Skeletal muscle satellite cell (primary cell): Measurements from ENCODE around the gene FLOT1.

Source experiments
- H3K27me3 ChIP-seq: 2 replicates; pipeline ENCODE4 v1.7.0; 2013; ENCODE audit warnings: low read length; ENCODE audit not compliant: control insufficient read depth, insufficient read depth
- H3K36me3 ChIP-seq: 2 replicates; pipeline ENCODE4 v1.7.0; 2013; ENCODE audit warnings: mild to moderate bottlenecking, control low read depth, low read length; ENCODE audit not compliant: insufficient read depth
- H3K4me1 ChIP-seq: 2 replicates; pipeline ENCODE4 v1.7.0; 2013; ENCODE audit warnings: low read length; ENCODE audit not compliant: control insufficient read depth, insufficient read depth
- H3K4me2 ChIP-seq: 2 replicates; pipeline ENCODE4 v1.7.0; 2013; ENCODE audit warnings: mild to moderate bottlenecking, low read length
- H3K4me3 ChIP-seq: 2 replicates; pipeline ENCODE4 v1.7.0; 2013; ENCODE audit warnings: low read length
- H3K9ac ChIP-seq: 2 replicates; pipeline ENCODE4 v1.7.0; 2013; ENCODE audit warnings: mild to moderate bottlenecking, low read depth, low read length, moderate library complexity
- H3K9me3 ChIP-seq: replicated peaks from 2 replicates; pipeline ENCODE4 v1.7.0; 2013; ENCODE audit warnings: mild to moderate bottlenecking, control low read depth, low read length

FLOT1 gene

DNA sequence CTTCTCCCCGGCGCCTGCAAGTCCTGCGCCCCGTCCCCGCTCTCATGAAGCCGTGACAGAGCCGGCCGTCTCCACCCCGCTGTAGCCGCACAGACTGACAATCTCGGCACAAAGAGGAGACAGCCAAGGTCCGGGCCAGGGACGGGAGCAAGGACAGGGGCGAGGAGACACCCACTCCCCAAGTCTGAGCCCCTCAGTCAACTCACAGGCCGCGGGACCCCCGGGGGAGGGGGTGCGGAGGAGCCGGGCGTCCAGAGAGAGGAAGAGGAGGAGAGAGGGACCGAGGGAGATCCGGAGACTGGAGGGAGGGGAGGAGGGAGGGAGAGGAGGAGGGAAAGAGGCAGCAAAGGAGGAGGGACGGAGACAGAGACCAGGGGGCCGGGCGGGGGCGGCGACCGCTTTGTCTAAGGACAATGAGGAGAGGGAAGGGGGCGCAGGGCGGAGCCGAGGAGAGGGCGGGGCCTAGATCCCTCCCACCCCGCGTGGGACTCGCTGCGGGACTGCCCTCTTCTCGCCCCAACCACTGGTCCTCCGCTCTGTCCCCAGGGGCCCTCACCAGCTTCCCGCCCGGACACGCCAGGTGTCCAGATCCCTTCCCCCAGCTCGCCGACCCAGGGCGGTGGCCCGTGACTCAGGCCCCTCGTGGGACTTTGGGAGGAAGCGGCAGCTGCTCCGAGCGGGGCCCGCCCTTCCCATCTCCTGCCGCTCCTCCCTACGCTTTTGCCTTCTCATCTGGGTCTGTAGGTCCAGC is 55.4 kb downstream of the FLOT1 start:
- Histone ChIP-seq H3K4me3 (peak overlapping the region; percentile 95), H3K36me3 (peaks cover 29% of the 10 kb centered on the region), H3K27me3 (no peaks in the 10 kb centered on the region), H3K4me1 (peaks cover 45% of the 10 kb centered on the region), H3K9me3 (no peaks in the 10 kb centered on the region), H3K4me2 (peak overlapping the region; percentile 99), H3K9ac (peak overlapping the region; percentile 96)

DNA sequence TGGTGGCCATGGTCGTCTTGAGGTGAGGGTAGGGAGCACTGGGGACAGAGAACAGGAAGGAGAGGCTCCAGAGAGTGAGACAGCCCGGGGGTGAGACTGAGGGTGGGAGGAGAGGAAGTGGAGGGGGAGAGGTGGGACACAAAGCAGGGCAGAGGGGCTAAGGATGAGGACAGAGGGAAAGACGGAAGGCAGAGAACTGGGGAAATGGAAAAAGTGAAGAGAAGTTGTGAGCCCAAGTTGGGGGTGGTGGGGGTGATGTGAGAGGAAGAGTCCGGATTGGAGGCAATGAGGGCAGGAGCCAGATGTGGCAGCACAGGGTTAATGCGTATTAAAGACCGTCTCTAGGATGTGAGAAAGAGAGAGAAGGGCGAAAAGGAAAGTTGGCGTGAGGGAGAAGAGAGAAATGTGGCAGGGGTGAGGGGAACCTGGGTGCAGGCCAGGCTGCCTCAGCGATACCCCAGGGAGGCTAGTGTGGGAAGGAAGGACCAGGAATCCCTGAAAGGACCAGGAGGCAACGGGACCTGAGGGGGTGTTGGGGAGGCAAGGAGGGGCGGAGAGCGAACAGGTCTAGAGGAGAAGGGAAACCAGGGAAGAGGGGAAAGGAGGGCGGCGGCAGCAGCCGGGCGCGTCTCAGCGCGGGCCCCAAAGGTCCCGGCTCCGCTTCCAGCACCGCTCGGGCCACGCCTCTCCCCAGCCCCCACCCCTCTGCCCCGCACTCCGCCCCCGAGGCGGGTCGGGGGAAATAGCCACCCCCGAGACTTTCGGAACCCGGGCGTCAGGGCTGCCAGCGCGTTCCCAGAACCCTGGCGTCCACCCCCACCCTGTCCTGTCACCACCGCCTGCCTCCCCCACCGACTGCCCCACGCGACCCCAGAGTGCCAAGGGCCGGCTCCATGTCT is 56.2 kb downstream of the FLOT1 start, which contains the start of gene PPP1R18:
TSS of gene PPP1R18 (minus strand) at position 637 of the 899 bp plus-strand sequence. CDS start at position 10, 627 bp downstream.
- Histone ChIP-seq H3K9ac (peak within 1 kb of the TSS; percentile 96), H3K27me3 (no peaks in the 10 kb centered on the region), H3K36me3 (peaks cover 33% of the 10 kb centered on the region), H3K4me2 (peak within 1 kb of the TSS; percentile 99), H3K9me3 (no peaks in the 10 kb centered on the region), H3K4me1 (peaks cover 47% of the 10 kb centered on the region), H3K4me3 (peak within 1 kb of the TSS; percentile 95)

DNA sequence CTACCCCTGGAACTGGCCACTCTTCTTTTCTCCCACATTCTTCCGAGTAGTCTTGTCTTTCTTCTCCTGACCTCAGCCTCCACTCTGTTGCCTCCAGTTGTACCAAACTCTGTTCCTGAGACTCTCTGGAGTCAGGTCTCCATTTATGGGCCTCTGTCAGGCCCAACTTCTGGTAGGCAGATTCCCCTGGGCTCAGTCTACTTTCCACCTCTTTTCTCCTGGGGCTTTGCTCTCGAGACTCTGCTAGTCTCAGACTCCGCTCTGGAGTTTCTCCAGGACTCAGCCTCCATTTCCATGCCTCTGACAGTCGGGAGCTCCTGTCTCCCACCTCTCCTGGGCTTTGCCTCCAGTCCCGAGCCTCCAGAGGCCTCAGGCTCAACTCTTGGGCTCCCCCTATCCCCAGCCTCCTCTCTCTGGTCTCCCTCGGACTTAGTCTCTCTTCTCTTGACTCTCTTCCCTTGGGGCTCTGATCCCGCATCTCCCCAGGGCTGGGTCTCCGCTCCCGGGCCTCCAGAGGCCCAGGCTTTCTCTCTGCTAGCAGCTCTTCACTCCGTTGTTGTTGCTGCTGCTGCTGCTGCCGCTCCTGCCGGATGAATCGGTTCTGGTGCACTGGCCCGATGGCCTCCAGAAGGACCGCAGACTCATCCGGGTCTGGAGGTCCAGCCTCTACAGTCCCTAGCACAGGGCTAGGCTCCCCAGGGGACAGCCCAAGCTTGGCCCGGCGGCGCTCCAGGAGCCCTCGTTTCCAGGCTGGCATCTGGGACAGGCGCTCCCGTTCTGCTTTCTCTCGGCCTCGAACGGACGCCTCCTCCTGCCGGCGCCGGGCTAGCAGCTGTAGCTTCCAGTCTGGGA is 57.1 kb downstream of the FLOT1 start:
- H3K9ac ChIP-seq: peak overlapping the region; percentile 96
- H3K9me3 ChIP-seq: no peaks in the 10 kb centered on the region
- peak overlapping the region; percentile 95 for H3K4me3 ChIP-seq
- no peaks in the 10 kb centered on the region for H3K27me3 ChIP-seq
- H3K4me2 ChIP-seq: peak overlapping the region; percentile 99
- peaks cover 48% of the 10 kb centered on the region for H3K4me1 ChIP-seq
- H3K36me3 ChIP-seq: peaks cover 39% of the 10 kb centered on the region

DNA sequence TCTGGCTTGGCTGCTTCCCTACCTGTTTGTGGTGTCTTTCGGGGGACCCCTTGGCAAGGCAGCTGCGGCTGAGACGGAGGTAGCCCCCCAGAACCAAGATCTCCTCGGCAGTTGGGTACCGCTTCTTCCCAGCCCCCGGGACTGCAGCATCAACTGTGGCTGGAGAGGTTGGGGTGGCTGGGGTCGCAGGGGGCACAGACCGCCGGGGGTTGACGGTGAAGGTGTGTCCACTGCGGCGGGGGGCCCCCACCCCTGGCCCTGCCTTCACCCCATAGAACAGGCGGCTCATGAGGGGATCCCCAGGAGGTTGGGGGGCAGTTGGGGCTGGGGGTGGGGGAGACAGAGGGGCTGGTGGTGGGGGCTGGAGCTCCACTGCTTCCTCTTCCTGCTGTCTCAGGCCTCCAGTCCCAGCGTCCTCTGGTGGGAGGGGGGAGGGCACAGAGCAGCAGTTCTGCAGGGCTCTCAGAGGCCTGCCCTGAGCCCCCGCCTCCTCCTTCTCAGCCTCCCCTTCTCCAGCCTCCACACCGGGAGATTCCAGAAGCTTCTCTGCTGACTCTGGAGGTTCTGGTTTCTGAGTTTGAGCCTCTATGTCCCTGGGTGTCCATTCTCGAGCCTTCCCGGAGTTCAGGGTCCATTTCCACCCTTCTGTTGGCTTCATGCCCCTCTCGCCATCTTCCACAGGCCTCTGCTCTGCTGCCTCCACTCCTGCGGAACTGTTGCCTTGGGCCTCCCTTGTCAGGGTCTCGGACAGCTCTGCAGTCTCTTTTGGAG is 57.9 kb downstream of the FLOT1 start:
- no peaks in the 10 kb centered on the region for H3K27me3 ChIP-seq
- H3K4me1 ChIP-seq: peaks cover 48% of the 10 kb centered on the region
- H3K4me3 ChIP-seq: peak overlapping the region; percentile 95
- peaks cover 47% of the 10 kb centered on the region for H3K36me3 ChIP-seq
- no peaks in the 10 kb centered on the region for H3K9me3 ChIP-seq
- H3K4me2 ChIP-seq: peak overlapping the region; percentile 99
- H3K9ac ChIP-seq: peak overlapping the region; percentile 96

DNA sequence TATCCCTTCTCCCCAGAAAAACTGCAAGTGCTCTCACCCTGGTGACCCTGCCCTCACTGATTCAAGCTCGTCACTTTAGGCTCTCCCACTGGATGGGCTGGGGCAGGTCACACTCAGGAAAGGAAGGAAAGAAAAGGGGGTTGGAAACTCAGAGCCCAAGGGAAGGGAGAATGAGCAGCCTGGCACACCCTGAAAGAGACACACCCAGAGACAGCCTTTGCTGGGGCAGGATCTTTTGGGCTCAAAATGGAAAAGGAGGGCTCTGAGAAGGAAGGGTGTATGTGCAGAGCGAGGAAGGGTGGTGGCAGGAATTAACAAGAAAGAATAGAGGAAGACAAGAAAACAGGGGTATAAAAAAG is 58.5 kb downstream of the FLOT1 start:
- Histone ChIP-seq H3K4me1 (peaks cover 46% of the 10 kb centered on the region), H3K4me2 (peak overlapping the region; percentile 99), H3K36me3 (peaks cover 49% of the 10 kb centered on the region), H3K9ac (peak overlapping the region; percentile 96), H3K9me3 (no peaks in the 10 kb centered on the region), H3K27me3 (no peaks in the 10 kb centered on the region), H3K4me3 (peak overlapping the region; percentile 95)

DNA sequence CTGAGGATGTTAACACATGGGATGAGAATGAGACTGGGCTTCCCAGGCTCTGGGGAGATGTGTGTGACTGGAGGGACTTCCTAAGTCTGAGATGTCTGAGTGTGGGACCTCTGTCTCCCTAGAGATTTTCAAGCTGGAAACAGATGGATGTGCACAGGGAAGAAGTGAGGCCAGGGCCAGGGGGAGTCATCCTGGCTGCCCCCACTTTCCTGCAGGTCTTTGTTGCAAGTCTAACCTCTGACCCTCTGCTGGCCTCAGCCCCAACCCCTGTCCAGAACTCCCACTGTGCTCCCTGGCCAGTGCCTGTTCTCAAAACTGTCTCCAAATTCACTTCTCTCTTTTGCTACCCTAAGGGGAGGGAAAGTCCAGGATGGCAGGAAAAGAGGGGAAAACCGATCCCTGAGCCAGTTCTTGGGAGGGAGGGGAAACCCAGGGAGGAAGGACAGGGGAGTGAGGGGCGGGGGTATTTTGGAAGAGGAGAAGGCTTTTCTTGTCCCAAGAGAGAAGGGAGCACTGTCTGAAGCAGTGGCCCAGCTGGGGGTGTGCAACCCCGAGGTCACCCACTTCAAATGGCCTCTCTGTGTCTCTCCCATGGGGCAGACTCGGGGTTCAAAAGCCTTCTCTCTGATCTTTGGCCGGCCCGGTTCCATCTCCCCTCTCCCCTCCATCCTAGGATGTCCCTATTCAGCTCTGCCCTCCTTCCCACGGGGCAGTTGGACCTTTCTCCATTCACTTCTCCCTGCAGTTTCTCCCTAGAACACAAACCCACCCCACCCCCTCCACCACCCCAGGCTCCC is 59.1 kb downstream of the FLOT1 start:
- peak overlapping the region; percentile 99 for H3K4me2 ChIP-seq
- peak overlapping the region; percentile 96 for H3K9ac ChIP-seq
- no peaks in the 10 kb centered on the region for H3K27me3 ChIP-seq
- peaks cover 54% of the 10 kb centered on the region for H3K36me3 ChIP-seq
- no peaks in the 10 kb centered on the region for H3K9me3 ChIP-seq
- H3K4me1 ChIP-seq: peaks cover 41% of the 10 kb centered on the region
- H3K4me3 ChIP-seq: peak overlapping the region; percentile 95

DNA sequence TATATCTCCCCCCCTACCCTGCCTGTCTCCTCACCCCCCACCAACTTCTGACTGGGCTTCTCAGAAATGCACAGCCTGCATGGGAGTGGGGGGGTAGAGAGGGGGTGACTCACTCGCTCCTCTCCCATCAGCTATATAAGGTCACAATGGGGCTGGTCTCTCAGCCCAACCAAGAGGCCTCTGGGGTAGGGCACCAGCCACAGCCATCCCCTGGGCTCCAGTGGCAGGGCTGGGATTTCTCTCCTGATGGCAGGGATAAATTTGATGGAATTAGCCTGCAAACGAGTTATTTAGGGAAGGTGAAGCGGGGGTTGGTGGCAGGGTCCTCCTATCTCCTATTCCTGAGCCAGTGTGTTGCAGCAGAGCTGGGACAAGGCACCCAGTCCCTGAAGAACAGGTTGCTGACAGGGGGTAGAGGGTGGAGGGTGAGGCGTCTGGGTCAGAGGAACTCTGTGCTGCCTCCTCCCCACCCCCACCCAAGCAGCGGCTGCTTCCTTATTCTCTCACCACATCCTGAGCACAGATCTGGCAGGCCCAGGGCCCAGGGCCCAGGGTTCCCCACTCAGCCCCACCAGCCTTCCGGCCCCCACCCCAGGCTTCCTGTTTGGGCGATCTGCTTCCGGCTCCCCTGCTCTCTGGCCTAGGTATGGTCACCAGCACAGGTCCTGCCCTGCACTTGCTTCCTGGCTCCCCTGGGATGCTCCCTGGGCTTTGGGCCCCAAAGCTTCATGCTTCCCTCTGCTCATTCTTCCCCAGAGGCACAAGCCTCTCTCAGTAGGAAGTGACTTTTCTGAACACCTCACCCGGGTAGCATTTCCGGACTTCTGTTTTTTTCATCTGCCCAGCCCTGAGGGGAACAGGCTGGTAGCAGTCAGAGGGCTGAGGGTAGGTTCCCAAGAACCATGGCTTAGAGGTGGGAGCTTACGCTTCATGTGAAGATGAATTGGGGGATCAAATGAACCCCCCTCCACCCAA is 60.1 kb downstream of the FLOT1 start:
- H3K9me3 ChIP-seq: no peaks in the 10 kb centered on the region
- H3K27me3 ChIP-seq: no peaks in the 10 kb centered on the region
- H3K4me2 ChIP-seq: peak overlapping the region; percentile 99
- peaks cover 35% of the 10 kb centered on the region for H3K4me1 ChIP-seq
- H3K9ac ChIP-seq: peak overlapping the region; percentile 96
- H3K36me3 ChIP-seq: peaks cover 61% of the 10 kb centered on the region
- peak overlapping the region; percentile 95 for H3K4me3 ChIP-seq

DNA sequence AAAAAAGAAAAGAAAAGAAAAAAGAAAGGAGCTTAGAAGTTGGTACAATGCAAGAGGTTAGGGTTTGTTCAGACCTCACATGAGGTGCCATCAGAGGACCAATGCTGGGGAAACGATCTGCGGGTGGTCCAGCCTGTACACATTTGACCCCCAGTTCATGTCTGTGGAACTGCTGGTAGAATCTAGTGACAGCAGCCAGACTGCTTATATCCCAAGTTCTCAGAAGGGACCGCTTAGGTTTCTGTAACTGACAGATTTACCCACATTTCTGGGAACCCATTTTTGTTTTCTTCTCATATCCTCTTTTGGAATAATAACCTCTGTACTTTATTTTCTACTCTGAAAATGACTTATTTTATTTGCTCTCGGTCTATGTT is 60.7 kb downstream of the FLOT1 start:
- no peaks in the 10 kb centered on the region for H3K9me3 ChIP-seq
- H3K4me1 ChIP-seq: peaks cover 35% of the 10 kb centered on the region
- peaks cover 67% of the 10 kb centered on the region for H3K36me3 ChIP-seq
- H3K27me3 ChIP-seq: no peaks in the 10 kb centered on the region
- H3K9ac ChIP-seq: peak overlapping the region; percentile 96
- H3K4me3 ChIP-seq: peak overlapping the region; percentile 95
- peak overlapping the region; percentile 99 for H3K4me2 ChIP-seq

DNA sequence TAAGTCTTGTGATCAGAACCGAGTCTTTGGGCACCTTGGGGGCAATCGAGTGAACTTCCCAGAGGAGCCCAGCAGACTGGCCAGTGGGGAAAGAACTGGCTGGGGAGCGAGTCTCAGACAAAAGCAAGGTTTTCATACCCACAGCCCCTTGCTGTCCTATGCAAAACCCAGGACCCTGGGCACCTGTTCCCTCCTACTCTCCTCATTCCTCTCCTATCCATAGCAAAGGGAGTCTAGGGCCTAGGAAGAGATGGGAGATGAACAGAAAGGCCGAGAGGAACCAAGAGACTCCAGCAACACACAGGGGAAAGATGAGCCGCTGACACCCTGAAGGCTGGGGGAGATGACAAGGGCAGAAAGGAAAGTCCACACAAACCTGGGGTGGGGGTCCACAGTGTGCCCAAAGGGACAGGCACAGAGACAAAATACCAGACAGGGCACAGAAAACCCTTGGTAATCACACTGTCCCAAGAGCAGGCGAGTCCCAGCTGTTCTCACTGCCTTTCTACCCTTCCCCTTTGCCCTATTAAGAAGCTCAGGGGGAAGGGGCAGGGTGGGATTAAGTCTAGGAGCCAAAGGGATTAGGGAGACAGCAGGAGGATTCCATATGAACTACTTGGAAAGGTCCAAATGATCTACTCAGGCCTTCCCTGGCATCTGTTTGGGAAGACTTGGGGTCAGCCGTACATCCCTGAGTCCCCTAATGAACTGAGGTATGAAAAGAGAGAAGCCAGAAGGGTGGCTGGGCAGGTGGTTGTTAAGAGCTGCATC is 62.5 kb downstream of the FLOT1 start:
- Histone ChIP-seq H3K4me3 (peak overlapping the region; percentile 55), H3K9me3 (no peaks in the 10 kb centered on the region), H3K4me2 (peak overlapping the region; percentile 70), H3K36me3 (peaks cover 69% of the 10 kb centered on the region), H3K4me1 (peaks cover 31% of the 10 kb centered on the region), H3K9ac (peak overlapping the region; percentile 53), H3K27me3 (no peaks in the 10 kb centered on the region)
